Lower leg skin (tissue), 3 donors: ENCODE data around the gene PKP1.

ENCODE experiments used
- POLR2A ChIP-seq, 2 donors: fragments of 450-650 bp; IDR thresholded peaks; one replicate each; pipeline ENCODE4 v1.6.1; 2016 to 2017; ENCODE audit warnings: antibody characterized with exemption in 2 of 2, mild to moderate bottlenecking in 1 of 2, moderate library complexity in 1 of 2
- TF ChIP-seq, protein P1 (sequence below), 3 donors: fragments of 450-650 bp; IDR thresholded peaks; one replicate each; pipeline ENCODE4 v1.5.1; 2016; ENCODE audit warnings: antibody characterized with exemption in 3 of 3, mild to moderate bottlenecking in 3 of 3, moderate library complexity in 2 of 3

DNA sequence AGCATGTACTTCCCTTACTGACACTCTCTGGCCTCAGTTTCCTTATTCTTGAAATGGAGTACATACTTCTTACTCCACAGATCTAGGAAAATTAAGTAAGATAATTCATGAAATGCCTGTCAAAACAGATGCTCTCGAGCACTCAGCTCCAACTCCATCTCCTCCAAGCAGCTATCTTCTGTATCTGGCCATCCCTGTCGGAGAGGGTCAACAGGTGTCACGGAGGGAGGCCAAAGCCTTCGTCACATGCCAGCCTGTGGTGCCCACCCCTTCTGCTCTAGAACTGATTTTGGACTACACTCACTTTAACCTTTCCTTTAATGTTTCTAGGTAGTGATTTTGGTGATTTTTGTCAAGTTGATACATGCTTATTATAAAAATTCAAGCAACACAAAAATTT lies 18.8 kb upstream of the PKP1 start:
- TF ChIP-seq POLR2A (IDR thresholded peaks at IDR 0.05): no peak
- TF ChIP-seq, protein P1, sequence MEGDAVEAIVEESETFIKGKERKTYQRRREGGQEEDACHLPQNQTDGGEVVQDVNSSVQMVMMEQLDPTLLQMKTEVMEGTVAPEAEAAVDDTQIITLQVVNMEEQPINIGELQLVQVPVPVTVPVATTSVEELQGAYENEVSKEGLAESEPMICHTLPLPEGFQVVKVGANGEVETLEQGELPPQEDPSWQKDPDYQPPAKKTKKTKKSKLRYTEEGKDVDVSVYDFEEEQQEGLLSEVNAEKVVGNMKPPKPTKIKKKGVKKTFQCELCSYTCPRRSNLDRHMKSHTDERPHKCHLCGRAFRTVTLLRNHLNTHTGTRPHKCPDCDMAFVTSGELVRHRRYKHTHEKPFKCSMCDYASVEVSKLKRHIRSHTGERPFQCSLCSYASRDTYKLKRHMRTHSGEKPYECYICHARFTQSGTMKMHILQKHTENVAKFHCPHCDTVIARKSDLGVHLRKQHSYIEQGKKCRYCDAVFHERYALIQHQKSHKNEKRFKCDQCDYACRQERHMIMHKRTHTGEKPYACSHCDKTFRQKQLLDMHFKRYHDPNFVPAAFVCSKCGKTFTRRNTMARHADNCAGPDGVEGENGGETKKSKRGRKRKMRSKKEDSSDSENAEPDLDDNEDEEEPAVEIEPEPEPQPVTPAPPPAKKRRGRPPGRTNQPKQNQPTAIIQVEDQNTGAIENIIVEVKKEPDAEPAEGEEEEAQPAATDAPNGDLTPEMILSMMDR (IDR thresholded peaks at IDR 0.05): no peak
